GM19035 (cell line): Measurements from ENCODE around the gene MRPL46.
"Not testable (repeated sequence)": the region's sequence is repeated elsewhere in the genome, so short reads cannot be mapped to it uniquely, and the experiment has no call there.

Experiments
- ATAC-seq: cut with Tn5 transposase; IDR thresholded peaks from one replicate; pipeline ENCODE4 v1.9.1; 2021; ENCODE audit not compliant: unreplicated experiment

The MRPL46 gene

GRCh38 chr15:88447741-88448140, 19.4 kb downstream of the MRPL46 start:
- ATAC-seq, result no peak

- no peak for ATAC-seq
Measured at GRCh38 chr15:88447206-88447605, 20.0 kb downstream of the MRPL46 start.

- no peak for ATAC-seq
Measured at GRCh38 chr15:88441076-88441730, 26.0 kb downstream of the MRPL46 start.

- no peak for ATAC-seq
Measured at GRCh38 chr15:88440021-88440420, 27.2 kb downstream of the MRPL46 start.

GRCh38 chr15:88438181-88438580, 29.0 kb downstream of the MRPL46 start:
- ATAC-seq, result no peak

- not testable (repeated sequence) for ATAC-seq
Measured at GRCh38 chr15:88434106-88434505, 33.1 kb downstream of the MRPL46 start.

- no peak for ATAC-seq
Measured at GRCh38 chr15:88433046-88433685, 34.0 kb downstream of the MRPL46 start.

GRCh38 chr15:88431441-88431840, 35.7 kb downstream of the MRPL46 start:
- no peak for ATAC-seq

- no peak for ATAC-seq
Measured at GRCh38 chr15:88430051-88430450, 37.1 kb downstream of the MRPL46 start.

- no peak for ATAC-seq
Measured at GRCh38 chr15:88428805-88429605, 38.2 kb downstream of the MRPL46 start.

GRCh38 chr15:88428053-88428452, 39.1 kb downstream of the MRPL46 start:
- ATAC-seq, result no peak

GRCh38 chr15:88426304-88426703, 40.9 kb downstream of the MRPL46 start:
- no peak for ATAC-seq

GRCh38 chr15:88423331-88423730, 43.9 kb downstream of the MRPL46 start:
- no peak for ATAC-seq

- no peak for ATAC-seq
Measured at GRCh38 chr15:88419830-88420229, 47.4 kb downstream of the MRPL46 start.
